Measurements from ENCODE around the gene GDAP2.

GRCh38 chr1:117820694-117821381, 108.6 kb downstream of the GDAP2 start:
- no peak for TF ChIP-seq CTCF (IDR thresholded peaks at IDR 0.05)
- TF ChIP-seq POLR2A (IDR thresholded peaks at IDR 0.05) = no peak

Measured in lower leg skin (tissue), 3 donors.